GM21526 (cell line): ENCODE results near the gene RTRAF.

ENCODE experiments used
- ATAC-seq: cut with Tn5 transposase; IDR thresholded peaks from one replicate; pipeline ENCODE4 v1.9.1; 2021; ENCODE audit warnings: moderate library complexity; ENCODE audit not compliant: unreplicated experiment, low FRiP score

The RTRAF gene

GRCh38 chr14:51993285-51993920, 4.1 kb downstream of the RTRAF start:
- ATAC-seq = no peak

- no peak for ATAC-seq
Observed at GRCh38 chr14:51996148-51996746, 6.9 kb downstream of the RTRAF start.

- no peak for ATAC-seq
Observed at GRCh38 chr14:51998348-51998747, 9.0 kb downstream of the RTRAF start.

GRCh38 chr14:51999084-51999483, 9.7 kb downstream of the RTRAF start:
- no peak for ATAC-seq

GRCh38 chr14:52000019-52000582, 10.8 kb downstream of the RTRAF start:
- ATAC-seq = no peak

GRCh38 chr14:52000696-52001095, 11.3 kb downstream of the RTRAF start:
- ATAC-seq = no peak

GRCh38 chr14:52002542-52002941, 13.2 kb downstream of the RTRAF start:
- no peak for ATAC-seq

GRCh38 chr14:52003324-52003723, 14.0 kb downstream of the RTRAF start:
- ATAC-seq = no peak

- no peak for ATAC-seq
Observed at GRCh38 chr14:52005625-52006024, 16.3 kb downstream of the RTRAF start.

- no peak for ATAC-seq
Observed at GRCh38 chr14:52006361-52006760, 17.0 kb downstream of the RTRAF start.

GRCh38 chr14:52007211-52007610, 17.9 kb downstream of the RTRAF start:
- no peak for ATAC-seq

- ATAC-seq = no peak
Observed at GRCh38 chr14:52007637-52008036, 18.3 kb downstream of the RTRAF start.

GRCh38 chr14:52008136-52008535, 18.8 kb downstream of the RTRAF start:
- no peak for ATAC-seq

GRCh38 chr14:52010173-52010693, 20.9 kb downstream of the RTRAF start:
- ATAC-seq = no peak

GRCh38 chr14:52011523-52011922, 22.2 kb downstream of the RTRAF start:
- no peak for ATAC-seq

GRCh38 chr14:52012635-52013034, 23.3 kb downstream of the RTRAF start:
- ATAC-seq = no peak

GRCh38 chr14:52013984-52014600, 24.7 kb downstream of the RTRAF start:
- no peak for ATAC-seq

- ATAC-seq = no peak
Observed at GRCh38 chr14:52014601-52015267, 25.4 kb downstream of the RTRAF start.

GRCh38 chr14:52015411-52016030, 26.2 kb downstream of the RTRAF start:
- ATAC-seq = no peak

- ATAC-seq = no peak
Observed at GRCh38 chr14:52018252-52018651, 28.9 kb downstream of the RTRAF start.

- ATAC-seq = no peak
Observed at GRCh38 chr14:52018970-52019369, 29.6 kb downstream of the RTRAF start.
